ENCODE results near the gene SELENOS.

The SELENOS gene

DNA sequence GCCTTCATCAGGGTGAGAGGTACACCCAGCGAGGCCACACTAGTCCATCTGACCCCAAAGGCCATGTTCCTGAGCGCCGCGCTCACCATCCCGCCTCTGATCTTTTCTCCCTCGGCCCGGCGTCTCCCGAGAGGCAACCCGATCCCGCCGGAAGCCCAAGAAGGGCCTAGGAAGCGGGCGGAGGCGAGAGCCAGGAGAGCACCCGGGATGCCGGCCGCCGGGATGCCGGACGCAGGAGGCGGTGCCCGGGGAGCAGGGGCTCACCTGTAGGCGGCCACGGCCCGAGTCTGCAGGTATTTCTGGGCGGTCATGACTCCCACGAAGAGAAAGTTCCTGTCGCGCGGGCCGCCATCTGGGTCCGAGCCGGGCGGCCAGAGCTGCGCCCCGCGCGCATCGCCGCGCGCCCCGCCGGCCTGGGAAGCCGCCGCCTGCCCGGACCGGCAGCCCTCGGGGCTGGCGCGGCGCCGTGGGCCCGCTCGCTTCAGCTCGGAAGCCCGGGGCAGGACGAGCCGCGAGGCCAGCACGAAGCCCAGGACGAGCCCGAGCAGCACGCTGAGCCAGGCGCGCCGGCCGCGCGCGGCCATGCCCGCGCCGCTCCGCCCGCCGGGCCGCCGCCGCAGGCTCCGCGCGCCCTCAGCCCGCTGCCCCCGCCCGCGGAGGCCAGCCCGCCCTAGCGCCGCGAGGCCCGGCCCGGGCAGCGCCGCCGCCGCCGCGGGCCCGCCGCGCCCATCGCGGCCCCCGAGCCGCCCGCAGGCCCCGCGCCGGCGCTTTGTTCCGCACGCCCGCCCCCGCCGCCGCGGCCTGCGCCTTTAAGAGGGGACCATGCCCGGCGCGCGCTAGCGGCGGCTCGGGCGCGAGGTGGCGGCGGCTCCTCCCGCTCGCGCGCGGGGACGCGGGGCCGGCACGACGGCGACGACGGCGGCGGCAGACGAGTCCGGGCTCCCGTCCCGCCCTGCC is 26.1 kb downstream of the SELENOS start:
- DNase-seq (ENCODE audit: low spot score), result peak; percentile 45

DNA sequence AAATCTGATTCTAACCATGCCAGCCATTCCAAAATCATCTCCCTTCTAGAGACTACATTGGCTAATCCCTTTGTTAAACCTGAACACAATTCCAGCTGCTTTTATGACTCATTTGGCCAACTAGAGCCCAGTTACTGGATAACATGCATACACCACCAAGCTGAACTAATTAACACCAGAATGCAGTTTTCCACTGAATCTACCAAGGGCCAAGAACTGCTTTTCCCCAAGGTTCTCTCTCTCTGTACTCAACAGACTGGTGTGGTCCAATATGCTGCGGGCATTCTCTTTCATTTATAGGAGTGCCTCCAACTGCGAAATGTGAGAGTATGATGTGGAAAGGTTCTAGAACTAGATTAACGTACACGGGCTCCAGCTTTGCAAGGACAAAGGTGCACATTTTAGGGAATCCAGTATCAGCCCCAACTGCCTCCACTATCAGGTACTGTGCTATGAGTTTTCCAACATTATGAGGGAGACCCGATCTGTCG is 26.9 kb downstream of the SELENOS start:
- no peak for DNase-seq (ENCODE audit: low spot score)

DNA sequence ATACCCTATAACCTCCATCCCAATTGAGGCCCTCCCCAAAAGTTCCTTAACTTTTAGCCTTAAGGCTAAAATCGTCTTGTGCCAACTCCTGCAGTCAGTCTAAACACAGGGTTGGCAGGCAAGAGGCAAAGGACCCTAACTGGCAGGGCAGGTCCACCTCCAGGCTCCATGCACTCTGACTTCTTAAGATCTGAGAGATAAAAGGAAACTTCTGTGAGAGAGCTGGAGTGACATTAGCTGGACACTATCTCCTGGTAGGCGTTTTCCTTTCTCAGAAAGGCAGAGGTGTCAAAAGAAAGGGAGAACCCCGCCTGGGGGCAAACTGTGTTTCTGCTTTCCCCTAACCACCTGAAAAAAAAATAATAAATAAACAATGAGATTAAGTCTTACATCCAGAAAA is 29.0 kb downstream of the SELENOS start:
- DNase-seq (ENCODE audit: low spot score), result no peak

DNA sequence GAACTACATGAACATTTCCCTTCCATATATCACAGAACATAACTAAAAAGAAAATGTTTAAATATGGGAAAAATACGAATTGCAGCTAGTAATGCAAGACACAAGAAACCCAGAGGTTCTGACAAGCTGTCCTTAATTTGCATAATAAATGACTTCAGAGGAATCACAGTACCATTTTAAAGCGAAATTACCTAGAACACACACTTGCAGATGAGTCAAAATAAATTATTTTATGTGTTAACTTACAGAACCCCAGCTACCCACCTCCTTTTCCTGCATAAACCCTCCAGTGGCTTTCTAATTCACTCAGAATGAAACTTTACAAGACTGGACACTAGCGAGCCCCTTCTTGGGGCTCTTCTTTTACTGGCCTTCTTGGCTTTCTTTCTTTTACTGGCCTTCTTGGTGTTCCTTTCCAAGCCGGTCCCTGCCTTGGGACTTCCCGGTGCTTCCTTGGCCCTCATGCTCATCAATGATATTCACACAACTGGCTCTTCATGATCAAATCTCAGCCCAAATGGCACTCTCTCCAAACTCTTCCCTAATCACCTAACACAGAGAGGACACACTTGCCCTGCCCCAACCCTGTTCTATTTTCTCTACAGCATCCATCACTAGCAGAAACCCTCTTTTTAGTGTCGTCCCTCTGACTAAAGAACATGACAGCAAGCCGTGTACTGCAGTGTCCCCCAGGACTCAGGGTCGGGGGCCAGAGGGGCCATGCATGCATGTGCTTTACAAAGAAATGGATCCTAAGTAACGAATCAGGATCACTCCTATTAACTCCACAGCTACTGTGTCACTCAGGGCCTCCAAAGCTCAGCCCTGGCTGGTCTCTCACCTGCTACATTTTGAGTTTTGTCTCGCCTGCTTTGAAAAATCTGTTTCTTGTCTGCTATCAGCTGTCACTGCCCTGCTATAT is 30.2 kb downstream of the SELENOS start:
- no peak for DNase-seq (ENCODE audit: low spot score)

DNA sequence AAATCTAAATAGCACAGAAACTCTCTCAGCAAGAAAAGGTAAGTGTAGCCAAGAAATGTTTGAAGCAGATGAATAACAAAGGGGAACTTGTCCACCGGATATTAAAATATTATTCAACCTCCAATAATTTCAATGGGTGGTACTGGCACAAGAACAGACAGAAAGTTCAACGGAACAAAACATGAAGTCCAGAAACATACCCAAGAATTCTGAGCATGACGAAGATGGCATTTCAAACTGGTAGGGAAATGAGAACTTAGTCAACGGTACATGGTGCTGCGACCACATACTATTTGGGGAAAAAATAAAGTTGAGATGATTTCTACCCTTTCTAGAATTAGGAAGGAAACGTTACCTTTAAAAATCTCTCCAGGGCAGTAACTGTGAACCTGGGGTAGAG is 30.9 kb downstream of the SELENOS start:
- DNase-seq (ENCODE audit: low spot score), result no peak

DNA sequence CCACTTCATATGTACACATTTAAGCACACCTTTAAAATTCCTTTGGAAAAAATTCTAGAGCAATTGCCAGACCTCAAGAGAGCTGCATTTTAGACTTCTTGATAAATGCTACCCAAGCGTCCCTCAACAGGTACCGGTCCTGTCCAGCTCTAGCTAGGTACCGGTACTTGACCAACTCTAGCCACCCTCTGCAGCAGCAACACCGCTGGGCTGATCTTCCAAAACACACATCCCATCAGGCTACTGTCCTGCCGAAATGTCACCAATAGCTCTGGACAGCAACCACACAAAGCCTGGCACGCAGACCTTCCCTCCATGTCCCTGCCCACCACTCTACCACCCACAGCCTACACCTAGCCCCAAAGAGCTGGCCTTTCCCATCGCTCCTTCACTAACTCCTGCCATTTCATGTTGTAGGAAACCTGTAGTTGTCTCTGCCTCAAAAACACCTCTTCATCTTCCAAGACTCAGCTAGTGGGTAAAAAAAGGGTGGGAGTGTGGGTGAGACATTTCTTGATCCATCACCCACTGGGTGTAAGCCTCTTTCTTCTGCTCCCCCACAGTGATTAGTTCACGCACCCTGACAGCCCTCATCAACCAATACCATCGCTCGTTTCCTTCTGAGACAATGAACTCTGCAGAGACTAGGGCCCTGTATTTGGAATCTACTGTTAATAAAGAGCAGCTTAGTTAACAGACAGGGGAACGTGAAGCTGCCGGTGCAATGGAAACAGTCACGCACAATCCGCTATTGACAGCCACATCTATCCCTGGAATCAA is 32.2 kb downstream of the SELENOS start:
- DNase-seq (ENCODE audit: low spot score), result no peak

DNA sequence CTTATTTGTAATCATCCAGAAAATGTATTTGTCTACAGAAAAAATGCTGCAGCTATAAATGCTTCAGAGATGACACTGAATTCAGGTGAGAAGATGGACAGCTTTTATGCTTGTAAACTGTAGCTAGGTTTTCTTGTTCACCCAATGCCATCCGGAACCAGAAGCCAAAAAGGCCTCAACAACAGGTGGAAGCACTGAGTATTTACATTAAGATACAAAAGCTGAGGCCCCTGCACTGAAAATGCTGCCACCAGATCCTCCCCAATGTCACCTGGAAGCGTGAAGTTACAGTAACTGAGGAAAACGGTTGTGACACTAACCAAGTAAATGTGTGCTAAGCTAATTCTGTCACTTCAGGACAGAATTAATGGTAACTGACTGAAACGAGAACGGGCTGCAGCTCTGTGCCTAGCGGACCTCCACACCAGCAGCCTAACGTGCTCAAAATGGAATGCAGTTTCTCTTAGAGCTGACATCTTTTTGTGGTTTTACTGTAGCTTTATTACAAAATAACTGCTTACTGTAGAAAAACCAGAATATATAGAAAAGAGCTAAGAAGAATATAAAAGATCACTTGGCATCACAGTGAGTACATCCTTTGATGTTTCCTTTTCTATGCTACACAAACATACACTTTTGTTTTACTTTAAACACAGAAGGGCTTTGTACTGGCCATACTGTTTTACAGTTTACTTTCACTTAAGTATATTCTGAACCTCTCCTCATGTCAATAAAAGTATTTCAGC is 33.1 kb downstream of the SELENOS start:
- DNase-seq (ENCODE audit: low spot score), result no peak

DNA sequence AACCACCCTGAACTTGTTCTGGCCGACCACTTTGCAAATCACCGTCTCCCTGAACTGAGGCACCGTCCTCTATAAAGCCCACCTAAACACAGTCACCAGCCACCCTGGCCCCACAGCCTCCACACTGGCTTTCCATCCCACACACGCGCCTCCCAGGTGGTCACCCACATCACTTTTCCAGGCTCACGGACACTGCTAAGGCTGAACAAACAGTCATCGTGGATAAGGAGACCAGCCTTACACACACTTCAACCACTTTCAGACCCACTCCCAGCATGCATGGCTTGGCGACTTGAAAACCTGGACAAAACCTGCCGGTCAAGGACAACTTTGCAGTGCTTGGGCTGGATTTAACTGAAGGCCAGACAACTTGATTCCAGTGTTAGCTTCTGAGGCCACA is 33.9 kb downstream of the SELENOS start:
- no peak for DNase-seq (ENCODE audit: low spot score)

DNA sequence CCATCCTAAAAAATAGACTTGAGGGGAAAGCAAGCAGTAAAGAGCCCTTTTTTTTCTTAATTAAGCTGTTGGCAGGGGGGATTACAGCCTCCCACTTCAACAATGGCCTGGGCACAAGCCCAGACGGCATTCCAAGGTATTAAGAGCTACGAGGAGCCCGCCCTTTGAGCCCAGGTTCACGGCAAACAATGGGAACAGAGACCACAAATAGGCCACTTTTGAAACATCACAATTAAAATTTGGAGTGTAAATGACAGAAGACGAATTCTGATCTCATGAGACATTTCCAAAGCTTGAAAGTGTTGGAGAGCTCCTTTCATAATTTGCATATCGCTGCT is 34.3 kb downstream of the SELENOS start:
- no peak for DNase-seq (ENCODE audit: low spot score)

DNA sequence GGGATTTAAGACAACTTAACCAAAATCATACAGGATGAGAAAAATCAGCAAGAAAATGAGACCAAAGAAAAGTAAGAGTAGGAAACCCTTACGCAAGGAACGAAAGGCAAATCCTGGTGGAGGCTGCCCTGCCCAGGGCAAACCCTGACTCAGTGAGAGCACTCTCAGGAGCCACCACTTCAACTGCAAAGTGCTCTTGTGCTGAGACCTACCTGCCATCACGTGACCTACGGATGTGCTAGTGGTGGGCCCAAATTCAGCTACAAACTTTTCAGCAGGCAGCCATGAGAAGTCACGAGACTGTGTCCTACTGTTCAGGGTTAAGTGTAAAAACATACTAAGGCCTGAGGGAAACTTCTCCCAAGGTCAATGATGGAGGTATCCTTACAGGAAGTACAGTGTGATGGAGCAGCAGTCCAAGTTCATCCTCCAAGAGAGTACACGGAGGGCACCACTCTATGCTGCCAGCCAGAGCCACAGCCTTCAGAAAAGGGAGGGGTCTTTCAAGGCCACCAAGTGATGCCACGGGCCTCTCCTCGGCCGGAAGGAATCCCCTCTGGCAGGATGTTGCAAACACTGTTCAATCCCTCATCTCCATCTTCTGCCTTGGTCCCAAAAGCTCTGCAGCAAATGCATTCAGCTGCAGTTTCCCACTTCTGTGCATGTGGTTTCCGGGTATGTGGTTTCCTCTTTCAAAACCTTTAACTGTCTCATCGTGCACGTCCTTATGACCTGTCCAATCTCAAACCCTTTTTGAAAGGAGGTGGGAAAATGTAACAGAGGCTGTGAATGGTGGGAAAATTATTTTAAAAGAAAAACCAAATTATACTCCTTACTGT is 34.9 kb downstream of the SELENOS start:
- DNase-seq (ENCODE audit: low spot score), result no peak

DNA sequence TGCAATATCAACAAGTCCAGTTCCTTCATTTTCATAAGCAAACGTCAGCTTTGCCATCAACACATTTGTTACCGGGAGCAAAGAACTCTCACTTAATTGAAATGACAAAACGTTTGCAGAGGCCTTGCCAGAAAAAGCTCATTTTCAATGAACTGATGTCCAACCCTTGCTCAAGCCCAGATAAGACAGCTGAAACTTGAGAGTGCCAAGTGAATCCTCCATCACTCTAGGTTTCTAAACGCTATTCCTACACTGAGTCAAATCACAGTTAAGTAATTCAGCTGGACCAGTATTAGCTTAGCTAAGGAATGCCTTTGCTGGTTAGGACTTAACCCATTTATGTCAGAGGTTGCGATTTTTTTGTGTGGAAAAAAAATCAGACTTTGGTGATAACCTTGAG is 36.9 kb downstream of the SELENOS start:
- no peak for DNase-seq (ENCODE audit: low spot score)

DNA sequence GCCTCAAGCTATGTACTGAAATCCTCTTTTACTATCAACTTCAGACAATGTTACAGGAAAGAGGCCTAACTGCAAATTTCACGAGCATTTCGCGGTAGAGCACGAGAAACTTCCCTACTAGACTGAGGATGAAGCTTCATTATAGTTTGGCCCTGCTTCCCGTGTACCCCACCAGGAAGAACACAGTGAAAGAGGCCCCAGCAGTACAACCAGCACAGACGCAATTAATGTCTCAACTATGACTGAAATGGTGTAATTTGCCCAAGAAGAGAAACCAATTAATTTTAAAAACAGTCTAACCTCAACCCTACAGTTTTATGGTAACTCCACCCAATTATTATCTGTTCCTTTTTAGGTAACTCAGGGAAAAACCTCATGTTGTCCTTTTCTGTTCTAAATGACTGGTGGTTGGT is 37.6 kb downstream of the SELENOS start:
- DNase-seq (ENCODE audit: low spot score), result no peak

DNA sequence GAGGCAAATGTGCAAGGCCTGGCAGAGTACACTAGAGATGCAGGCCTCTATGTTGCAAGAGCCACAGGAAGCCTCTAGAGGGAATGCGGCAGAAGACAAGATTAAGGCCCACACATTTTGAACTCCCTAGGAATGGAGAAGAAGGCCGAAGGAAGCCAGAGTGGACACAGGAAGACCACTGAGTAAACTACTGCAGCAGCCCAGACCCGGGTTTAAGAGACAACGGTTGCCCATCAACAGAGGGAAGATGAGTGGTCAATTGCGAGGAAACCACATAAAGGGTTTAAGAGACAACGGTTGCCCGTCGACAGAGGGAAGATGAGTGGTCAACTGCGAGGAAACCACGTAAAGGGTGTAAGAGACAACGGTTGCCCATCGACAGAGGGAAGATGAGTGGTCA is 40.0 kb downstream of the SELENOS start:
- no peak for DNase-seq (ENCODE audit: low spot score)

DNA sequence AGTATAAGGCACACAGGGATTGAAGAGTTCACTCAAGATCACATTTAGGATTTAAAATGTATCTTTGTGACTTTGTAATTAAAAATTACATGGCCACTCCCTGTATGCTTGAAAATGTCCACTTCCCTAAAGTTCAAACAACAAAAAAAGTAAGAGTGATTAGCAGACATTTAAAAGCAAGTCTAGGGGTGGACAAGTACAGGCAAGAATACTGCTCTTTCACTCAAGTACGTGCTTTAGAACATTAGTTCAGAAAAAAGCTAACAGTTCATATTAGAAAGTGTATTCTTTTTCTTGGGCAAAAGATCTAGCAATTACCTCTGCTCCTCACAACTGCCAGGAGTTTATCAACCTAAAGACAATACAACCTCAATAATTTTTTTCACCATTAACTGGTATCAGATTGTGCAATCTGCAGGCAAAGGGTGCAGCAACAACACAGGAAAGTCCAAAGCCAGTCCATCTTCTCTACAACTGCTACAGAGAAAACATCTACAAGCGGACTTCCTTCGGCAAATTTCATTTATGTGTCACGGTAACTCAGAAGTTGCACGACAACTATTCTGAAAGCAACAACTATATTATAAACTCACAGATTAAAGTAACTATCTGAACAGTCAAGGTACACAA is 43.5 kb downstream of the SELENOS start:
- no peak for DNase-seq (ENCODE audit: low spot score)

DNA sequence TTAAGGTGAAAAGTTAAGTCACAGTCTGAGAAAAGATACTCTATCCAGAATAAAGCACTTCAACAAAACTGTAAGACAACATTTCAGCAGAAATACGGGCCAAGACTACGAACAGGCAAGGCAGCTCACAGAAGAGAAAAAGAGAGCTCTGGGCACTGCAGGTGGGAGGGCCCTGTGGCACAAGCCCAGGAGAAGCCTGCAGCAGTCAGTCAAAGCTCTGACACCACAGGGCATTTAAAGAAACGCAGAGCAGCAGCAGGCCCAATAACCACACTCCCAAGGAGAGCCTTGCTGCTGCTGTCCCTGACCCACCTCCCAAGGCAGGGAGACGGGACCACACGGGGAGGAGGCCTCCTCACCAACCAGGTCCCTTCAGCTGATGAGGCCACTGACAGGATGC is 44.6 kb downstream of the SELENOS start:
- DNase-seq (ENCODE audit: low spot score), result no peak

DNA sequence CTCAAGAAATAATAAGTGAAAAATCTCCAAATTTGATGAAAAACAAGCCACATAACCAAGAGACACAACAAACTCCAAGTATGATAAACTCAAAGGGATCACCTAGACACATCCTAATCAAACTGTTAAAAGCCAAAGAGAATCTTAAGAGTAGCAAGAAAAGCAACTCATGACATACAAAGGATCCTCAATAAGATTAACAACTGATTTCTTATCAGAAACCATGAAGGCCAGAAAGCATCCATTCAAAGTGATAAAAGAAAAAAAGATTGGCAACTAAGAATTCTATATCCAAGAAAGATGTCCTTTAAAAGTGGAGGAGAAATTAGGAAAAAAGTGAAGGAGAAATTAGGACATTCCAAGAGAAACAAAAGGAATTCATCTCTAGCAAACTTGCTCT is 49.0 kb downstream of the SELENOS start:
- DNase-seq (ENCODE audit: low spot score), result no peak

DNA sequence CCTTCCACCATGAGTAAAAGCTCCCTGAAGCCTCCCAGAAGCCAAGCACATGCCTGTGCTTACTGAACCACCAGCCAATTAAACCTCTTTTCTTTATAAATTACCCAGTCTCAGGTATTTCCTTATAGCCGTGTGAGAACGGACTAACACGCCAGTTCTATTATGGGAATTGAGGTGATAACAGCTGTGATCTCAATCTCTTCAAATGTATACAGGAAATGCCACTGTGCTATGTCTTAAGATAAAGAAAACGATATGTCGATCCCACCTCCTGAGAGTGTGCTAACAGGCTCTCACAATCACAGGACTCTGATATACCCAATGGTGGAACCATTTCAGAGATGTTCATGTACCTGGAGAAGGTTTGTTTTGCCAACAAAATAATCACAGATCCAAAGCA is 51.6 kb downstream of the SELENOS start:
- no peak for DNase-seq (ENCODE audit: low spot score)

All from hematopoietic multipotent progenitor cell treated with erythropoietin and hydrocortisone succinate and interleukin-3 and kit ligand, for 15 days (in vitro differentiated cells).